CD14-positive monocyte (primary cell): ENCODE data around the gene MEGF8. TPM values are rescaled to one million over a fixed set of nuclear protein-coding genes. Genes with fewer than 3 reads are reported as not detected.
A peak's percentile ranks its signal among the peaks of the same experiment; 100 is the strongest.

Experiments used
- DNase-seq, 3 donors: peaks; one replicate each; pipeline ENCODE4 v3.0.0-alpha.2; 2011 to 2022
- H2AFZ ChIP-seq: 2 replicates; pipeline ENCODE4 v1.6.0; 2012; ENCODE audit warnings: mild to moderate bottlenecking, low read depth, low read length, inconsistent platforms; ENCODE audit not compliant: insufficient read depth, poor library complexity, severe bottlenecking
- H3K27ac ChIP-seq, 2 donors: 1 replicate in 1 of 2; 2 replicates in 1 of 2; pipeline ENCODE4 v1.5.1; 2012 to 2013; ENCODE audit warnings: low read length in 2 of 2, control low read depth in 1 of 2, inconsistent platforms in 1 of 2, low read depth in 1 of 2, mild to moderate bottlenecking in 1 of 2
- H3K27me3 ChIP-seq, 2 donors: one replicate each; pipeline versions ENCODE4 v1.6.0 to v1.6.1; 2011 to 2013; ENCODE audit warnings: low read length in 2 of 2; ENCODE audit not compliant: control insufficient read depth in 2 of 2, insufficient read depth in 2 of 2
- H3K36me3 ChIP-seq, 2 donors: replicated peaks in 1 of 2; 1 replicate in 1 of 2; 2 replicates in 1 of 2; pipeline versions ENCODE4 v1.5.1 to v1.6.1; 2012 to 2013; ENCODE audit warnings: low read length in 2 of 2, control low read depth in 1 of 2, inconsistent platforms in 1 of 2, mild to moderate bottlenecking in 1 of 2; ENCODE audit not compliant: insufficient read depth in 2 of 2, control insufficient read depth in 1 of 2
- H3K4me1 ChIP-seq, 2 donors: 1 replicate in 1 of 2; 2 replicates in 1 of 2; pipeline versions ENCODE4 v1.5.1 to v1.6.1; 2012 to 2013; ENCODE audit warnings: low read length in 2 of 2, control low read depth in 1 of 2, inconsistent platforms in 1 of 2, mild to moderate bottlenecking in 1 of 2, moderate library complexity in 1 of 2; ENCODE audit not compliant: insufficient read depth in 2 of 2, control insufficient read depth in 1 of 2
- H3K4me2 ChIP-seq: replicated peaks from 2 replicates; pipeline ENCODE3; 2012; ENCODE audit warnings: low read length, moderate library complexity, mild to moderate bottlenecking; ENCODE audit not compliant: poor library complexity, severe bottlenecking; ENCODE audit errors: extremely low read depth
- H3K4me3 ChIP-seq, 3 experiments: fragments of 200-600 bp in 1 of 3; sonication (generic) in 1 of 3; replicated peaks in 1 of 3; 1 replicate in 2 of 3; 2 replicates in 1 of 3; pipeline ENCODE4 v1.5.1; 2011 to 2013; ENCODE audit warnings: low read length in 3 of 3, mild to moderate bottlenecking in 3 of 3, control low read depth in 2 of 3, low read depth in 2 of 3, inconsistent platforms in 1 of 3, moderate library complexity in 1 of 3
- H3K79me2 ChIP-seq: 2 replicates; pipeline ENCODE4 v1.6.0; 2012; ENCODE audit warnings: mild to moderate bottlenecking, control low read depth, inconsistent platforms, low read length, moderate library complexity; ENCODE audit not compliant: insufficient read depth
- H3K9ac ChIP-seq: 2 replicates; pipeline ENCODE4 v1.6.0; 2017; ENCODE audit warnings: low read length, mild to moderate bottlenecking; ENCODE audit not compliant: insufficient read depth, poor library complexity, severe bottlenecking
- H3K9me3 ChIP-seq, 2 donors: replicated peaks in 1 of 2; 1 replicate in 1 of 2; 2 replicates in 1 of 2; pipeline versions ENCODE4 v1.5.1 to v1.6.1; 2012 to 2013; ENCODE audit warnings: low read length in 2 of 2, control low read depth in 1 of 2; ENCODE audit not compliant: control insufficient read depth in 1 of 2, insufficient read depth in 1 of 2
- H4K20me1 ChIP-seq: 2 replicates; pipeline ENCODE4 v1.6.0; 2012; ENCODE audit warnings: mild to moderate bottlenecking, low read length, control low read depth, moderate library complexity; ENCODE audit not compliant: insufficient read depth
- H3K27ac Mint-ChIP-seq, 7 donors: one replicate each; pipeline ENCODE4 v1.8.0; 2020; ENCODE audit warnings: mild to moderate bottlenecking in 7 of 7, mixed read lengths in 7 of 7, moderate library complexity in 6 of 7, inconsistent platforms in 2 of 7
- H3K27me3 Mint-ChIP-seq, 3 donors: one replicate each; pipeline ENCODE4 v1.8.0; 2021 to 2022; ENCODE audit warnings: low read depth in 3 of 3, mild to moderate bottlenecking in 3 of 3, mixed read lengths in 3 of 3, moderate library complexity in 3 of 3, inconsistent platforms in 1 of 3
- H3K36me3 Mint-ChIP-seq, 2 donors: one replicate each; pipeline ENCODE4 v1.8.0; 2020; ENCODE audit warnings: mixed read lengths in 2 of 2, inconsistent platforms in 1 of 2, mild to moderate bottlenecking in 1 of 2
- H3K4me1 Mint-ChIP-seq: one replicate; pipeline ENCODE4 v1.8.0; 2020; ENCODE audit warnings: mild to moderate bottlenecking, mixed read lengths
- H3K4me3 Mint-ChIP-seq, 2 donors: one replicate each; pipeline ENCODE4 v1.8.0; 2020; ENCODE audit warnings: mild to moderate bottlenecking in 2 of 2, mixed read lengths in 2 of 2, moderate library complexity in 1 of 2
- H3K9me3 Mint-ChIP-seq, 7 donors: one replicate each; pipeline ENCODE4 v1.8.0; 2020 to 2022; ENCODE audit warnings: mixed read lengths in 7 of 7, mild to moderate bottlenecking in 6 of 7, moderate library complexity in 6 of 7, inconsistent platforms in 2 of 7
- WGBS: methylation state at CpG from one replicate; pipeline ENCODE4 v1.1.5; 2013; ENCODE audit warnings: missing lambda C conversion rate; ENCODE audit not compliant: insufficient coverage; 5-methylcytosine and 5-hydroxymethylcytosine counted together
- intact Hi-C, 2 donors: fragments of 100-400 bp; cut with micrococcal nuclease; formaldehyde crosslinking; loops; one replicate each; pipeline versions ENCODE4 v1.15.0 to v1.15.1; 2023
- polyA plus RNA-seq, 3 donors: library from polyadenylated mRNA; depleted of rRNA in 1 of 3; unstranded in 2 of 3; stranded (reverse) in 1 of 3; fragments of 300-500 nt in 2 of 3; fragments of >200 nt in 1 of 3; fragmentation: Illumina TruSeq in 2 of 3; gene quantifications; 1 replicate in 2 of 3; 2 replicates in 1 of 3; pipeline ENCODE4 v1.2.3, GENCODE V29; 2012 to 2021
- TF ChIP-seq, protein P1 (sequence below): fragments of 200-600 bp; IDR thresholded peaks from one replicate; pipeline ENCODE4 v1.8.0; 2022; ENCODE audit warnings: antibody characterized with exemption, mild to moderate bottlenecking

Gene MEGF8
- polyA plus RNA-seq, 3 donors: 0.15 to 2.7 (median 0.27) TPM

DNA sequence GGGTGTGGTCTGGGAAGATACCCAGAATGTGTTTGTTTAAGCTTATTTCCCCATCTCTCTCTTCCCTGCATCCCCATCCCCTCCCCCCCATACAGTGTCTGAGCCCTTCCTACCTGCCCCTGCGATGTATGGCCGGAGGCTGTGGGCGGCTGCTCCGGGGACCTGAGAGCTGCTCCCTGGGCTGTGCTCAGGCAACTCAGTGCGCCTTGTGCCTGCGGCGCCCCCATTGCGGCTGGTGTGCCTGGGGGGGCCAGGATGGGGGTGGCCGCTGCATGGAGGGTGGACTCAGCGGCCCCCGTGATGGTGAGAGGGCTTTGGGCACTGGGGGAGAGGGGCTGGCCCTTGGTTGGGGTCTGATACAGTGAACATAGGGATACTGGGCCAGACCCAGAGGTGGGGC, 42.9 kb downstream of the MEGF8 start:
- peaks cover 9 to 14% (median 10%) of the 10 kb centered on the region in 7 donors for H3K9me3 Mint-ChIP-seq
- intact Hi-C loops: no loop called here
- H3K36me3 Mint-ChIP-seq: peaks cover 6 to 16% of the 10 kb centered on the region in 2 donors
- H3K27me3 Mint-ChIP-seq: no peaks in the 10 kb centered on the region
- no peak overlapping the region for H3K9ac ChIP-seq
- no peaks in the 10 kb centered on the region for H3K36me3 ChIP-seq
- H3K4me3 Mint-ChIP-seq: no peak overlapping the region
- no peak overlapping the region for H3K27ac ChIP-seq
- H3K27ac Mint-ChIP-seq: no peak overlapping the region
- no peaks in the 10 kb centered on the region for H3K79me2 ChIP-seq
- TF ChIP-seq, protein P1, sequence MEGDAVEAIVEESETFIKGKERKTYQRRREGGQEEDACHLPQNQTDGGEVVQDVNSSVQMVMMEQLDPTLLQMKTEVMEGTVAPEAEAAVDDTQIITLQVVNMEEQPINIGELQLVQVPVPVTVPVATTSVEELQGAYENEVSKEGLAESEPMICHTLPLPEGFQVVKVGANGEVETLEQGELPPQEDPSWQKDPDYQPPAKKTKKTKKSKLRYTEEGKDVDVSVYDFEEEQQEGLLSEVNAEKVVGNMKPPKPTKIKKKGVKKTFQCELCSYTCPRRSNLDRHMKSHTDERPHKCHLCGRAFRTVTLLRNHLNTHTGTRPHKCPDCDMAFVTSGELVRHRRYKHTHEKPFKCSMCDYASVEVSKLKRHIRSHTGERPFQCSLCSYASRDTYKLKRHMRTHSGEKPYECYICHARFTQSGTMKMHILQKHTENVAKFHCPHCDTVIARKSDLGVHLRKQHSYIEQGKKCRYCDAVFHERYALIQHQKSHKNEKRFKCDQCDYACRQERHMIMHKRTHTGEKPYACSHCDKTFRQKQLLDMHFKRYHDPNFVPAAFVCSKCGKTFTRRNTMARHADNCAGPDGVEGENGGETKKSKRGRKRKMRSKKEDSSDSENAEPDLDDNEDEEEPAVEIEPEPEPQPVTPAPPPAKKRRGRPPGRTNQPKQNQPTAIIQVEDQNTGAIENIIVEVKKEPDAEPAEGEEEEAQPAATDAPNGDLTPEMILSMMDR: no peak
- peaks cover 8 to 9% of the 10 kb centered on the region in 2 donors for H3K9me3 ChIP-seq
- 99% methylated on average over 11 of the region's 11 CpGs for WGBS
- H4K20me1 ChIP-seq: no peaks in the 10 kb centered on the region
- no peak overlapping the region for H3K4me3 ChIP-seq
- H3K4me2 ChIP-seq: no peak overlapping the region
- DNase-seq: no peak
- no peak overlapping the region for H2AFZ ChIP-seq
- H3K4me1 Mint-ChIP-seq: peaks cover 22% of the 10 kb centered on the region
- peaks cover 22 to 25% of the 10 kb centered on the region in 2 donors for H3K4me1 ChIP-seq
- H3K27me3 ChIP-seq: no peaks in the 10 kb centered on the region

DNA sequence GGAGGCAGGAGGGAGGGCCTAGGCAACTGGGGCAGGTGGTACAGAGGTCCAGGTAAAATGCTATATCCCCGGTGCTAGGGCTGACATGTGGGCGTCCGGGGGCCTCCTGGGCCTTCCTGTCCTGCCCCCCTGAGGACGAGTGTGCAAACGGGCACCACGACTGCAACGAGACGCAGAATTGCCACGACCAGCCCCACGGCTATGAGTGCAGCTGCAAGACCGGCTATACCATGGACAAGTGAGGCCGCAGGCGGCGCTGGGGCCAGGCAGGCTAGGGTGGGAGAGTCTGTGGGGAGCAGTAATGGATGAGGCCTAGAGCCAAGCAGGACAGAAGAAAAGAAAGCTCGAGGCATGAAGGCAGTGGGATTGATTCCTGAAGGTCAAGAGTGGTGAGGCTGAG, 43.3 kb downstream of the MEGF8 start:
- no peak overlapping the region for H3K9ac ChIP-seq
- H3K9me3 Mint-ChIP-seq: peaks cover 6 to 12% (median 8%) of the 10 kb centered on the region in 7 donors
- H3K4me3 ChIP-seq: no peak overlapping the region
- H3K4me3 Mint-ChIP-seq: no peak overlapping the region
- no peaks in the 10 kb centered on the region for H3K27me3 Mint-ChIP-seq
- H3K36me3 Mint-ChIP-seq: peaks cover 5 to 14% of the 10 kb centered on the region in 2 donors
- H4K20me1 ChIP-seq: no peaks in the 10 kb centered on the region
- H3K27ac Mint-ChIP-seq: peak overlapping the region in 1 of 7 donors; percentile 26
- H3K79me2 ChIP-seq: no peaks in the 10 kb centered on the region
- no peak overlapping the region for H3K27ac ChIP-seq
- H3K36me3 ChIP-seq: no peaks in the 10 kb centered on the region
- H3K4me1 ChIP-seq: peaks cover 17 to 20% of the 10 kb centered on the region in 2 donors
- intact Hi-C loops: no loop called here
- TF ChIP-seq, protein P1: no peak
- H3K4me2 ChIP-seq: no peak overlapping the region
- 94% methylated on average over 15 of the region's 15 CpGs for WGBS
- H3K9me3 ChIP-seq: peaks cover 7 to 8% of the 10 kb centered on the region in 2 donors
- no peaks in the 10 kb centered on the region for H3K27me3 ChIP-seq
- peaks cover 18% of the 10 kb centered on the region for H3K4me1 Mint-ChIP-seq
- no peak for DNase-seq
- H2AFZ ChIP-seq: no peak overlapping the region
